NCI-H2081 treated with DMSO at 0.1 percent for 48 hours (cell line): ENCODE results near the gene OR5B21.

Experiments
- DNase-seq: peaks from one replicate; lab custom pipeline; 2025; lab: John Stamatoyannopoulos, UW

Gene OR5B21

DNA sequence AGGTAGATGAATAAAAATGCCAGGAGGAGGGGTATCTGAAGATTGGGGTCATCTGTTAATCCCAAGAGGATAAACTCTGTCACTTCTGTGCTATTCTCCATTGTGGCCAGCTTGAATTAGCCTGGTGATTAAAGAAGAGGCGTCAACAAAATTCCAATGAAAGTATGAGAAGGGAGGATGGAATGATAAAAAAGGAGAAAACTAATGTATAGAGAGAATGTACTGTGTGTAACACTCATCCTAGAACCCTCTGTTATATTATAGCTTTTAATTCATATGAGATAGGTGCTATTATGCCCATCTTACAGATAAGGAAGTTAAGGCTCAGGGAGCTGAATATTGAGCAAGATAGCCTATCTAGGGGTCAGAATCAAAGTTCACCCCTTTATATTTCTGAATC, at the start of gene OR5B21:
Gene OR5B21, minus strand, starts transcription at position 101 of the 400 bp plus-strand sequence. Its CDS starts 0 bp downstream, at position 101.
- no peak for DNase-seq

DNA sequence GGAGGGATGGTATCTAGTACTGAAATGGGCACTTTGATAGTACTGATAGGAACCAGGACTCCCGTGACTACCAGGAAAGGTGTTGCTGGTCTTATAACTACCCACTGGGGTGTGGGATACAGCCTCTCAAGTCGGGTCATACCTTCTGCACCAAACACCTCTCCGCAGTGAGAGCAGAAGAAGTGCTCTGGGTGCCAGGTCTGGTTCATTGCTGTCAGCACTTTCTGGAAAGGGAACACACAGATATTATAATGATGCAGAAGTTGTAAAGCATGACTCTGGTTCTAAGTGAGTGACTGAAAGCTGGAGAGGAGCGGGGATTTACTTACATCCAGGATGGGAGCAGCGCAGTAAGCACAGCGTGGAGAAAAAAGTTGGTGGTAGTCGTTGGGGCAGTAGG, 41.7 kb upstream of the OR5B21 start:
- DNase-seq, result no peak

DNA sequence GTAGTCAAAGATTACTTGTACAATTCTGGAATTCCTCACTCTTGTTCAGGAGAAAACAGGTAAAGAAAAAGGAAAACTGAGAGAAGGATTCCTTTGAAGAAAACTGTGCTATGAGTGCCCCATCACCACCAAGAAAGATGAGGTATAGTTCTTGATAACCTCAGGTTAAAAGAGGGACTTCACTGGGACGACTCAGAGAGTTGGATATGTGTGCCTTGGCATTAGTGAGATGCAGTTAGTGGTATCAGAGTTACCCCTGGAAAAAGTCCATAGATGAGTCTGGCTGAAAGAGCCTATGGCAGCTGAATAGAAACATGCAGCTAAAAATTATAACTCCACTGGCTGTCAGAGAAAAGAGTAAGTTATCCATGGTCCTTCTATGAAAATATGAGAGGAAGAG, 38.9 kb upstream of the OR5B21 start:
- no peak for DNase-seq

DNA sequence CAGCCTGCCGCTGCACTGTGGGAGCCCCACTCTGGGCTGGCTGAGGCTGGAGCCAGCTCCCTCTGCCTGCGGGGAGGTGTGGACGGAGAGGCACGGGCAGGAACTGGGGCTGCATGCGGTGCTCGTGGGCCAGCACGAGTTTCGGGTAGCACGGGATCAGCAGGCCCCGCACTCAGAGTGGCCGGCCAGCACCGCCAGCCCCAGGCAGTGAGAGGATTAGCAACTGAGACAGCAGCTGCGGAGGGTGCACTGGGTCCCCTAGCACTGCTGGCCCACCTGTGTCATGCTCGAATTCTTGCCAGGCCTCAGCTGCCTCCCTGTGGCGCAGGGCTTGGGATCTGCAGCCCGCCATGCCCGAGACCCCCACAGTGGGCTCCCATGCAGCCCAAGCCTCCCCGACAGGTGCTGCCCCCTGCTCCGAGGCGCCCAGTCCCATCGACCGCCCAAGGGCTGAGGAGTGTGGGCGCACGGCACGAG, 24.0 kb upstream of the OR5B21 start:
- DNase-seq, result no peak

DNA sequence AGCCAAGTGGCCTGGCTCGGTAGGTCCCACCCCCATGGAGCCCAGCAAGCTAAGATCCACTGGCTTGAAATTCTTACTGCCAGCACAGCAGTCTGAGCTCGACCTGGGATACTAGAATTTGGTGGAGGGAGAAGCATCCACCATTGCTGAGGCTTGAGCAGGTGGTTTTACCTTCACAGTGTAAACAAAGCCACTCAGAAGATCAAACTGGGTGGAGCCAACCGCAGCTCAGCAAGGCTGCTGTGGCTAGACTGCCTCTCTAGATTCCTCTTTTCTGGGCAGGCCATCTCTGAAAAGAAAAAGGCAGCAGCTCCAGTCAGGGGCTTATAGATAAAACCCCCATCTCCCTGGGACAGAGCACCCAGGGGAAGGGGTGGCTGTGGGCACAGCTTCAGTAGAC, 22.3 kb upstream of the OR5B21 start:
- no peak for DNase-seq

DNA sequence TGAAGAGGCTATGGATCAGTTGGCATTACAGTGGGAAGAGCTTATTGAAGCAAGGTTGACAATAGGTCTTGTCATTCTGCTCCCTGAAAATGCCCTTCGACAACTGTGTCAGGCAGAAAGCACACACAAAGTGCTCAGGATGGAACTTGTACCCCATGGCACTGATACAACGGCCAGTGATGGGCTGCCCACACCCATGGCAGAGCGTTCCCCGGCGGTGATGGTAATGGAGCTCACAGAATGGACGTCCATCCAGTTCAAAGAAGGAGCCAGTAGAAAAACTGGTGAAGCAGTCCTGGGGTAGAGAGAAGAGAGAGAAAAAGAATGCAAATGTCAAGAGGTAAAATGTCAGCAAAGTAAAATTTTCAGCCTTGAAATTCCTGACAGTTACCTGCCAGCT, 19.5 kb upstream of the OR5B21 start:
- DNase-seq, result no peak

DNA sequence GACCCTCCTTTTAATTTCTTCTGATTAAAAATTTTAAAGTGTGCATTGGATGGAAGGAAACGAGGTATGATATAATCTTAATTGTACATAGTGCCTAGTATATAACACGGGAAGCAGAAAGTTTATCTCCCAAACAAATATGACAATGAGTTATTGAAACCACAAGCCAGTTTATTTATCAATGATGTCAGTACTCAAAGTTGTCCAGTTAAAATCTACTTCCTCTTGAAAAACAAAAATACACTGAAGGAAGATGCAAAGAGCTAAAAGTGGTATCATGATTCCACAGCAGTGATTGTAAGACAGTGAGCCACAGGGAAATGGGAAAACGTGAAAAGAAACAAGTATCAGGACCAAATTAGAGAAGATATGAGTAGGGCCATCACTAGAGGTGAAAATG, 18.8 kb upstream of the OR5B21 start:
- no peak for DNase-seq

DNA sequence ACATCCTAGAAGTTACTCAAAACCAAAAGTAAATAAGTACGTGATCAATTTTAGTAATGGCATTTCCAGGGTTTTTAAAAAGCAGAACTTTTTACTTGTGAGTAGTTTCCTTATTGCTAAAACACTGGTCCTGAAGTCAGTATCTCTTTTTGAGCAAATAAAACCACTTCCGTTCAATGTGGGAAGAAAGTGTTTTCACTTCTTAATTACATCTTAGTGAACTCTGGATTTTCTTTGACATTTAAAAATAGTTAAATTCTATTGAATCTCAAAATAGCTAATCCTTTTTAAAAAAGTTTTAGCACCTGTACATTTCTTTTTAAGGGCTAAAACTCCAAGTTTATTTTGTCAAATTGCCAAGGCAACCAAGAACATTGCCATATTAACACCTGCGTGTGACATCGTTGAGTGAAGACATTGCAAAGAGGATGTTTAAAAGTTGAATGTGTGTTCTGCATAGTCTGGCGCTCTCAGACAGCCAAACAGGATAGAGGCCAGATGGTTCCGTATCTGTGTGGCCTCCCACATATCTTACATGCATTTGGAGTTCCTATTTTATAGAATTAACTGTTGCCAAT, 17.2 kb upstream of the OR5B21 start:
- DNase-seq, result no peak

DNA sequence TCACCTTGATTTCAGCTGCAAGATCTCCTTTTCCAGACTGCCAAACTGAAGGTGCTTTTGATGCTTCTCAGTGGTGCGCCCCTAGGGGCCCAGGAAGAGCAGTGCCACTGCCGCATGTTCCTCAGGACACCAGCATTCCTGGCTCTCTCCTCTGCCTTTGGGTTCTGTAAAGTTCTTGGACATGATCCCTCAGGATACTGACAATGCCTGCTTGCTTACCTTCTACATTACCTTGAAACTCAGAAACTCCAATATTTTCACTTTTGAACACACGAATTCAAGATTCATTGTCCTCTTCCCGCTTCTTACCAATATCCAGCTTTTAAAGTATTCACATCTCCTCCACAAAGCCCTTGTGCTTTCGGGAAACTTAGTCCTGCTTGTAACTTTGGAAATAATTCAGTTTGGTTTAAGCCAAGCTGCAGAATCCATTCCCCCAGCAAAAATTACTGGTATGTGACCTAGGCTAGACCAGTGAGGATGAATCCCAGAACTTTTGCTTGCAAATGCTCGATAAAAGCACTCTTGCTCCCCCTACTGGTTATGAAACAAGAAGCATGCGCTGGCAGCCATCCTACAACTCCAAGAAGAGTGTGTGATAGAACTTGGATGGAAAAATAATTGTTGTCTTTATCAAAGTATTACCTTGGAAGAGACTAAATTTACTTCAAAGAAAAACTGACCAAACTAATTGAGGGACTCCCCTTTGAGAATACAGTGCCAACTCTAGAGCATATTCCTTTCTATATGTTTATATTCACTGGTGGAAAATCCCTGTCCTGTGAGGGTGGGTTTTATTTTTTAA, 16.5 kb upstream of the OR5B21 start:
- peak; percentile 5 for DNase-seq

DNA sequence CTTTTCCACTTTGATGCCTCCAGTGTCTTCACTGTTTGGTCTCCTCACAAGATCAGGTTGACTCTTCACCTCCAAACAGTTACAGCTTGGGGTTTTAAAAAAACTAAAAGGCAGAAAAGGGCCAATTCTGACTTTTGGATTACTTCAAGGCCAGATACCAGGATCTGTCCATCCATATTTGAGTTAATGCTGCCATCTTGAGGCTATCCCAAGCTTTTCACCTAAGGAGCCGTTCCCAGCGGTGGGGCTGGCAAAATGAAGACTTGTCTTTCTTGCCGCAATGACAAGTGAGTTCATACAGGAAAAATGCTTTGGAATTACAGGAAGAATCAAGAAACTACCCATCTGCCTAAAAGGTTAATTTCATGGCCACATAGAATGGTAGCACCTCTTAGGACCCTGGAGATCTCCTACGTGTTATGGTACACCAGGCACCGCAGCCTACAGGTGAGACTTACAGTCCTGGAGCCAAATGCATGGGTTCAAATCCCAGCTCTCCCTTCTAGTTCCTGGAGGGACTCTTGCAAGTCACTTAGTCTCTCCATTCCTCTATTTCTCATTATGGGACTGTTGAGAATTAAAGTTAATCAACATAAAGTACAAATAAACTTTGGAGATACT, 6.0 kb upstream of the OR5B21 start:
- no peak for DNase-seq

DNA sequence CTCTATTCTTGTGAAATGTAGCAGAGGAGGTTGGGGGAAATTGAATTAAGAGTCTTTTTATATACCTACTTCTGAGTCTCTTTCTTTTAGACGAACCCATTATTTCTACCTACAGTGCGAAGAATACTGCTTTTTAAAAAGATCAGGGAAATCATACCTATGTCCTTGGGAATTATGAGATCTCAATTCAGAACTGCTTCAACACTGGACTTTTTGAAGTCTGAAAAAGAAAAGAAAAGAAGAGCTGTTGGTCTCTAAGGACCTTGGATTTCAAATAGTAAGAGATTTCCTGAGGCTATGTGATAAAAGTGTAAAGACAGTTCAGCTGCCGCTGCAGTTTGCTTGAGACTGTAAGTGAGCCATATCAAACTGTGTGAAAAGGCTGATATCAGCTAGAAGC, 3.7 kb upstream of the OR5B21 start:
- DNase-seq, result no peak

DNA sequence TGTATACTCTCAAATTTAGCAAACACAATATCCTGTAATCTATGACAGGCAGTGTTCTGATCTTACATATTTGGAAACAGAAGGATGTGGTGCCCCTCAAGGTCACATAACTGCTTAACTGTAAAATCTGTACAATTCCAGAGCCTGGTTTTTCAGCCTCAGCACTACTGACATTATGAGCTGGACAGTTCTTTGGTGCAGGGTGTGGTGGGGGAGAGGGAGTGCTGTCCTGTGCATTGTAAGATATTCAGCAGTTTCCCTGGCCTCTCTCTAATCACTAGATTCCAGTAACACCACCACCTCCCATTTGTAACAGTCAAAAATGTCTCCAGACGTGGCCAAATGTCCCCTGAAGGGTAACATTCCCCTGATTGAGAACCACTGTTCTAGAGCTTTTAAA, 1.8 kb upstream of the OR5B21 start:
- no peak for DNase-seq

DNA sequence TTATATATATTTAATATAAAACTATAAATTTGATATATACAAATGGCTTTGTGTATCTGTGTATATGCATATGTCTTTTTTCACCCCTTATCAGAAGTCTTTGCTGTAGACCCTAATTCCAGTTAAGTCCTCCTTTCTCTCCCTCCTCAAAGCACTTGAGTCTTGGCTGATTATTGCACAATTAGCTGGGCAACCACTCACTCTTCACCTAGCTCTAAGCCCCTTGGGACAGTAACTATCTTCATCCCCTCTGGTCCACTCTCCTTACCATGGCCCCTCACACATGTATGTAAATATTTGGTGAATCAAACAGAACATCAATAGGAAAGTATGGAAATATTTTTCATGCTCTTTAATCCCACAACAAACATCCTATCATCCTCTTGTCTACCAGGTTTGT, 909 bp upstream of the OR5B21 start:
- DNase-seq, result no peak

DNA sequence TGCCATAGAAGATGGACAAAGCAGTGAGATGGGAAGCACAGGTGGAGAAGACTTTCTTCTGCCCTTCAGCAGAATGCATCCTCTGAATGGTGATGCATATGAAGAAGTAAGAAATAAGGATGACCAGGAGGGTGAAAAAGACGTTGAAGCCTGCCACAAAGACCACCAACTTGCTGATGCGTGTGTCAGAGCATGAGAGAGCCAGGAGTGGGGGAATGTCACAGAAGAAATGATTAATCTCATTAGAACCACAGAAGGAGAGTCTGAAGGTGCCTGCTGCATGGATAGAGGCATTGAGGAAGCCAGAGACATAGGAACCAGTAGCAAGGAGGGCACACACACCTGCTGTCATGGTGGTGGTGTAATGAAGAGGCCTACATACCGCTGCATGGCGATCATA, 550 bp downstream of the OR5B21 start:
- no peak for DNase-seq

DNA sequence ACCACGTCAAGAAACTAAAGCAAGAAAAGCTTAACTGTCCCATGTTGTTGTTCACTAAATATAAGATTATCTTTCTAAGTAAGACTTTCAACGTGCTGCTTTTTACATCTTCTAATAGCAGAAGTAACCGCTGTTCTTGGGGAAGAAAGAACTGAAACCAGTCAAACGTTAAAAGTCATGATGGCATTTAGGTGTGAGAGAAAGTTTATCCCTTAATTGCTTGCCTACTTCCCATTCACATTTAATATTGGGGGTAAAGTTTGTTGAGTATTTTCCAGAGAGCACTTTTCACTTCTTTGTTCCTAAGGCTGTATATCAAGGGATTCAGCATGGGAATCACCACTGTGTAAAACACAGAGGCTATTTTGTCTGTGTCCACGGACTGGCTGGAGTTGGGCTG, 970 bp downstream of the OR5B21 start:
- no peak for DNase-seq

DNA sequence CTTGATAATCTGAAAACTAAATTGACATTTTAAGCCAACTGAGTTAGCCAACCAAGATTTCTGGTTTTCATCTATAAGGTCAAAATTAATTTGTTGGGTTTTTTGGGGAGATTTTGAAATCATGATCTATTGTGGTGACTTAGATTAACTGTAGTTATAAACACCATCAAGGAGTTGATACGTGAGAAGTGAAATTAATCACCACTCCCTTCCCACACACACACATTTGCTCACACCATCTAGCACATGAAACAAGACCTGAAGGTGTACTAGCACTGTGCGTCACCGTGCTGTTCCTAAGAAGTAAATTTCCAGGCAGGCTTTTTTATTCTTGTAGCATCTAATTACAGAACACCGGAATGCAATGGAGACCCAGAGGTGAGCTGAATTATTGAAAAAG, 2.1 kb downstream of the OR5B21 start:
- DNase-seq, result no peak

DNA sequence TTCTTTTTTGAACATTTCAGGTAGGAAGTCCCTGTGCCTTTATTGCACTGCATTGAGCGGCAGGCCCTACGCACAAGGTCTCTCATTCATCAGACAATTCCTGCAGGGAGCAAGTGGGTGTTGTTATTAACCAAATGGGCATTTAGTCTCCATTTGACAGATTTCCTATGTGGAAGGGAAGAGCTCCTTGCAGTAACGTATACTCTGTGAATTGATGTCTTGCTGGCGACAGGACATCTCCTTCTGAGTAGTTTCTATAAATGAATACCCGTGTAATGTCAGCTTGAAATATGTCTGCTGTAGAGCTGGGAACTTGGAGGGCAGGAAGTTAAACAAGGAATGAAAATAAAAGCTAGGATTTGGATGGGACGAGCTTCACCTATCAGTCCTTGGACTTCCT, 3.7 kb downstream of the OR5B21 start:
- no peak for DNase-seq

DNA sequence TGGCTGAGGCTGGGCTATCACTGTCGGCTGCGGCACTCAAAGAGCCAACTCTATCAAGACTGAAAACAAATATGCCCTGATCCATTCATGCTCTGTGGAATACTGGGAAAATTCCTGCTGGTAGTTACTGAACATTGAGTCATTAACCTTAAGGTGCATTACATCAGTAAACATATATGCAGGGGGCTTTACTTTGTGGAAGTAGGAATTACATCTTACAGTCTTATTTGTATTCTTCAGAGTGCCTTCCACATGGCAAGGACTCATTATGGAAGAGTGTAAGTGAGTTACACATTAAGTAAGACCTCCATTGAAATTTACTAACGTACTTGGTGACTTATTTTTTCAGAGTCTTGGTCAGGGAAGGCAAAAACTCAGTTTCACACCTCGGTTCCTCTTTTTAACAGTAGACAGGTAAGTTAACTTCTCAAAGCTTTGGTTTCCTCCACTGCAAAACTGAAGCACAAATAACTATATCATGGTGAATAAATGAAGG, 4.5 kb downstream of the OR5B21 start:
- DNase-seq, result no peak

DNA sequence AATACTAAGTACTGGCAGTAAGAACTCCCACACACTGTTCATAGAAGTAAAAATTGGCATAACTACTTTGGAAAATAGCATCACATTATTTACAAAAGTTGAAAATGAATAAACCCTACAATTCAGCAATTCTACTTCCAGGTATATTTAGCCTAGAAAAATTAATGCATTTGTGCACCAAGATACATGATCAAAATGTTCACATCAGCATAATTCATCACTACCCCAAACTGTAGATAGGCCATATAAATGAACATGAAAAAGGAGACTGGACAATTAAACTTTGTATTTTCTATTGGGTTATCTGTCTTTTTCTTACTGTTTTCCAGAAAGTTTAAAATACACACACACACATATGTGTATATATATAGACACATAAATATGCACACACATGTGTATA, 5.9 kb downstream of the OR5B21 start:
- no peak for DNase-seq

DNA sequence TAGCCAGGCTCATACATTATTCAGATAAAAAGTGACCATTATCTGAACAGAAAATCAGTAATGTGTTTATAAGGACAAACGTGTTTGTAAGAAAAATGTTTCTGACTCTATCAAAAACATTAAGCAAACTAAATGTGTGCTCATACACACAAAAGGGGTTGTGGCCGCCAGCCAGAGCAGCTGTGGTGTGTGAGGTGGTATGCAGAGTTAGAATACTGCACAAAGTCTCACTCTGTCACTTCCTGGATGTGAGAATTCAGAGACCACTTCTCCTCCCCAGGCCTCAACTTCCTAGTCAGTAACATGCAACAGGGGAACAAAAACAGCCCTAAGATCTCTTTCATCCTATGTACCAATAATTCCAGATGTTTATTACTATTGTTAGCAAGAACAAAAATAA, 9.4 kb downstream of the OR5B21 start:
- no peak for DNase-seq

DNA sequence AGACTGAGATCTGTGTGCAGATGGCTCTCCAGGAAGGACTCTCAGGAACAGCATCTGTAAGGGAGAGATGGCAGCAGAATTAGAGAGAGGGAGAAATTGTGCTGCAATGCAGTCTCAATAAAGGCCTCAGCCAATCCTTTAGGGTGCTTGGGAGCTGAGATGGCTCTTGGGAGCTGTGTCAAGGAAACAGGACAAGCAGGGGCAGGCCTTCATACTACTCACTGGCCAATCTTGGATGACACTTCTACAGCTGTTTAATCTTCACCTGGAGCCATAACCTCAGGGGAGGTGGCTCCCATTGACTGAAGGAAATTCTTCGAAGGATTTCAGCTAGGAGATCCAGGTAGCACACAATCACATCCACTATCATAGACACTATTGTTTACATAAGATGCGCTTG, 10.0 kb downstream of the OR5B21 start:
- DNase-seq, result no peak

DNA sequence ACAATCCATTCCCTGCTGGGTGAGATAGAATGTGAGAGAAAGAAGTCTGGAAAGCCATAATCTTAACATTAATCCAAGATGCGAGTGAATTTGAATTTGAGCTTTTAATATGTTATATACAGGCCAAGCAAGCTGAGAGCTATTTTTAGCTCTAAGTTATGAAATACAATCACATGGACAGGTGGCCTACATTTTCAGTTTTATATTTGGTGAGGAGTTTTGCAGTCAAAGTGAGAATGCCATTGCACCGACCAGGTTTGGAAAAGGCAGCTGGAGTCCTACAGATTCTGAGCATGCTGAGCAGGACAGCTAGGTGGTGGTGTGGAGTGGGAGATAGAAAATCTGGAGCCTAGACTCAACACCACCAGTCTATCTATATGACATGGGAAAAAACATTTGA, 12.0 kb downstream of the OR5B21 start:
- DNase-seq, result no peak

DNA sequence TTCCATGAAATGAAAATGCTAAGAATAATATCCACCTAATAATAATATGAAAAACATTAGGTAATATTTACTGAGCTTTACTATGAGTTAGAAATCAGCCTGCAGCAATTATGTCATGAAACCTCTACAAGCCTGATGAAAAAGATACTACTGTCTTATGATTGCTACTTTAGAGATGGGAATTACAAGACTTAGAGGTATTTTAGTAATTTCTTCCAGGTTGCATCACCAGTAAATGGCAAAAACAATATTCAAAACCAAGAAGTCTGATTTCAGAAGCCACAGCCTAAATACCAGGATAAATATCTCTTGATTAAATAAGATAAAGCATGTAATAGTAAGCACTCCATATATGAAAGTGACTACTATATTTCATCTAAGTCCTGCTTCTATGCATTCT, 13.8 kb downstream of the OR5B21 start:
- no peak for DNase-seq
